IPS-20b (cell line): Measurements from ENCODE around the gene CENPV.

ENCODE experiments used
- H3K27ac ChIP-seq: one replicate; pipeline ENCODE4 v1.5.1; 2013; ENCODE audit warnings: low read length
- H3K27me3 ChIP-seq: 2 replicates; pipeline ENCODE4 v1.6.1; 2013; ENCODE audit warnings: mild to moderate bottlenecking, low read length, inconsistent platforms; ENCODE audit not compliant: insufficient read depth
- H3K36me3 ChIP-seq: 2 replicates; pipeline ENCODE4 v1.6.1; 2013; ENCODE audit warnings: low read depth, mild to moderate bottlenecking, inconsistent platforms, low read length, moderate library complexity; ENCODE audit not compliant: insufficient read depth
- H3K4me1 ChIP-seq: 2 replicates; pipeline ENCODE4 v1.6.1; 2013; ENCODE audit warnings: mild to moderate bottlenecking, control low read depth, inconsistent platforms, low read length, moderate library complexity; ENCODE audit not compliant: insufficient read depth
- H3K4me3 ChIP-seq: 2 replicates; pipeline ENCODE4 v1.5.1; 2013; ENCODE audit warnings: mild to moderate bottlenecking, low read length, inconsistent platforms
- H3K9ac ChIP-seq: 2 replicates; pipeline ENCODE4 v1.6.1; 2013; ENCODE audit warnings: low read depth, mild to moderate bottlenecking, inconsistent platforms, low read length, moderate library complexity
- H3K9me3 ChIP-seq: 2 replicates; pipeline ENCODE4 v1.6.1; 2013; ENCODE audit warnings: mild to moderate bottlenecking, low read depth, low read length, inconsistent platforms; ENCODE audit not compliant: insufficient read depth

Gene CENPV

GRCh38 chr17:16380640-16381495, 27.6 kb upstream of the CENPV start, which contains the start of gene UBB:
UBB (plus strand) TSS chr17:16381091; CDS start chr17:16381908, 817 bp downstream.
- H3K36me3 ChIP-seq: peaks cover 26% of the 10 kb centered on the region

GRCh38 chr17:16379654-16380053, 26.4 kb upstream of the CENPV start:
- no peak overlapping the region for H3K4me3 ChIP-seq
- H3K9me3 ChIP-seq: no peaks in the 10 kb centered on the region
- H3K27me3 ChIP-seq: no peaks in the 10 kb centered on the region
- H3K4me1 ChIP-seq: no peaks in the 10 kb centered on the region
- peaks cover 26% of the 10 kb centered on the region for H3K36me3 ChIP-seq
- H3K27ac ChIP-seq: no peak overlapping the region
- no peak overlapping the region for H3K9ac ChIP-seq

More at GRCh38 chr17:16380640-16381495, 27.6 kb upstream of the CENPV start, which contains the start of gene UBB:
- H3K4me1 ChIP-seq: no peaks in the 10 kb centered on the region
- no peaks in the 10 kb centered on the region for H3K27me3 ChIP-seq
- H3K27ac ChIP-seq: peak within 1 kb of the TSS; percentile 95
- H3K9ac ChIP-seq: peak within 1 kb of the TSS; percentile 90
- no peaks in the 10 kb centered on the region for H3K9me3 ChIP-seq
- H3K4me3 ChIP-seq: peak within 1 kb of the TSS; percentile 87

GRCh38 chr17:16378636-16379282, 25.5 kb upstream of the CENPV start:
- no peak overlapping the region for H3K9ac ChIP-seq
- no peaks in the 10 kb centered on the region for H3K4me1 ChIP-seq
- no peak overlapping the region for H3K4me3 ChIP-seq
- no peaks in the 10 kb centered on the region for H3K27me3 ChIP-seq
- no peak overlapping the region for H3K27ac ChIP-seq
- H3K36me3 ChIP-seq: peaks cover 22% of the 10 kb centered on the region
- H3K9me3 ChIP-seq: no peaks in the 10 kb centered on the region

GRCh38 chr17:16377941-16378341, 24.7 kb upstream of the CENPV start:
- no peak overlapping the region for H3K4me3 ChIP-seq
- no peaks in the 10 kb centered on the region for H3K9me3 ChIP-seq
- no peaks in the 10 kb centered on the region for H3K27me3 ChIP-seq
- no peak overlapping the region for H3K27ac ChIP-seq
- H3K9ac ChIP-seq: no peak overlapping the region
- H3K36me3 ChIP-seq: peaks cover 13% of the 10 kb centered on the region
- no peaks in the 10 kb centered on the region for H3K4me1 ChIP-seq

GRCh38 chr17:16374146-16374938, 21.1 kb upstream of the CENPV start:
- H3K27me3 ChIP-seq: no peaks in the 10 kb centered on the region
- H3K27ac ChIP-seq: no peak overlapping the region
- H3K4me3 ChIP-seq: no peak overlapping the region
- H3K4me1 ChIP-seq: no peaks in the 10 kb centered on the region
- H3K9ac ChIP-seq: no peak overlapping the region
- no peaks in the 10 kb centered on the region for H3K9me3 ChIP-seq
- H3K36me3 ChIP-seq: no peaks in the 10 kb centered on the region

- no peak overlapping the region for H3K9ac ChIP-seq
- H3K27me3 ChIP-seq: no peaks in the 10 kb centered on the region
- no peaks in the 10 kb centered on the region for H3K4me1 ChIP-seq
- H3K9me3 ChIP-seq: no peaks in the 10 kb centered on the region
- H3K27ac ChIP-seq: no peak overlapping the region
- no peaks in the 10 kb centered on the region for H3K36me3 ChIP-seq
- no peak overlapping the region for H3K4me3 ChIP-seq
Measured at GRCh38 chr17:16371742-16372141, 18.5 kb upstream of the CENPV start.

- no peaks in the 10 kb centered on the region for H3K27me3 ChIP-seq
- no peaks in the 10 kb centered on the region for H3K9me3 ChIP-seq
- H3K36me3 ChIP-seq: no peaks in the 10 kb centered on the region
- no peak overlapping the region for H3K4me3 ChIP-seq
- H3K4me1 ChIP-seq: no peaks in the 10 kb centered on the region
- H3K27ac ChIP-seq: no peak overlapping the region
- H3K9ac ChIP-seq: no peak overlapping the region
Measured at GRCh38 chr17:16364625-16365024, 11.4 kb upstream of the CENPV start.

GRCh38 chr17:16363749-16364536, 10.7 kb upstream of the CENPV start:
- Histone ChIP-seq H3K9ac (no peak overlapping the region), H3K36me3 (no peaks in the 10 kb centered on the region), H3K27me3 (no peaks in the 10 kb centered on the region), H3K9me3 (no peaks in the 10 kb centered on the region), H3K4me1 (no peaks in the 10 kb centered on the region), H3K27ac (no peak overlapping the region), H3K4me3 (no peak overlapping the region)

- no peaks in the 10 kb centered on the region for H3K27me3 ChIP-seq
- no peaks in the 10 kb centered on the region for H3K9me3 ChIP-seq
- no peaks in the 10 kb centered on the region for H3K36me3 ChIP-seq
- H3K4me3 ChIP-seq: no peak overlapping the region
- H3K27ac ChIP-seq: no peak overlapping the region
- no peaks in the 10 kb centered on the region for H3K4me1 ChIP-seq
- H3K9ac ChIP-seq: no peak overlapping the region
Measured at GRCh38 chr17:16361874-16362273, 8.6 kb upstream of the CENPV start.

GRCh38 chr17:16358394-16358793, 5.1 kb upstream of the CENPV start:
- peaks cover 7% of the 10 kb centered on the region for H3K27me3 ChIP-seq
- H3K36me3 ChIP-seq: no peaks in the 10 kb centered on the region
- no peak overlapping the region for H3K27ac ChIP-seq
- H3K4me3 ChIP-seq: no peak overlapping the region
- no peak overlapping the region for H3K9ac ChIP-seq
- H3K9me3 ChIP-seq: no peaks in the 10 kb centered on the region
- no peaks in the 10 kb centered on the region for H3K4me1 ChIP-seq

- H3K27me3 ChIP-seq: peaks cover 7% of the 10 kb centered on the region
- no peak overlapping the region for H3K27ac ChIP-seq
- no peaks in the 10 kb centered on the region for H3K4me1 ChIP-seq
- no peak overlapping the region for H3K9ac ChIP-seq
- peaks cover 6% of the 10 kb centered on the region for H3K36me3 ChIP-seq
- no peak overlapping the region for H3K4me3 ChIP-seq
- no peaks in the 10 kb centered on the region for H3K9me3 ChIP-seq
Measured at GRCh38 chr17:16354585-16354984, 1.3 kb upstream of the CENPV start.
